ENCODE data around the gene SRGN.

Gene SRGN

DNA sequence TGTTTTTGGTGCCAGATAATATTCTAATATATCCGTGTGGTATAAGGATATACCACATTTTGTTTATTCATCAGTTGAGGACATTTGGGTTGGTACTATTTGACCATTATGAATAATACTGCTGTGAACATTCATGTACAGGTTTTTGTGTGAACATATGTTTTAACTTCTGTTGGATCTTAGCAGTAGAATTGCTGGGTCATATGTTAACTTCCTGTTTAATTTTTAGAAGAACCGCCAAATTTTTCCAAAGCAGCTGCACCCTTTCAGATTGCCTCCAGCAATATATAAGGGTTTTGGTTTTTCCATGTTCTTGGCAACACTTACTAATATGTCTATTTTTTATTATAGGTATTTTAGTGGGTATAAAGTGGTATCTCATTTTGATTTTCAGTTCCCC lies 58.9 kb downstream of the SRGN start:
- DNase-seq: no peak
- no peak overlapping the region for H3K9ac ChIP-seq (ENCODE audit: low read length)
- H3K27me3 ChIP-seq (replicated peaks; ENCODE audit: insufficient read depth, low read length): no peaks in the 10 kb centered on the region
- TF ChIP-seq EZH2 (optimal IDR thresholded peaks at IDR 0.05; ENCODE audit: low read depth, low read length) (no peak), EZH2phosphoT487 (IDR thresholded peaks at IDR 0.05; ENCODE audit: low read length) (no peak)
- TF ChIP-seq, protein P1, sequence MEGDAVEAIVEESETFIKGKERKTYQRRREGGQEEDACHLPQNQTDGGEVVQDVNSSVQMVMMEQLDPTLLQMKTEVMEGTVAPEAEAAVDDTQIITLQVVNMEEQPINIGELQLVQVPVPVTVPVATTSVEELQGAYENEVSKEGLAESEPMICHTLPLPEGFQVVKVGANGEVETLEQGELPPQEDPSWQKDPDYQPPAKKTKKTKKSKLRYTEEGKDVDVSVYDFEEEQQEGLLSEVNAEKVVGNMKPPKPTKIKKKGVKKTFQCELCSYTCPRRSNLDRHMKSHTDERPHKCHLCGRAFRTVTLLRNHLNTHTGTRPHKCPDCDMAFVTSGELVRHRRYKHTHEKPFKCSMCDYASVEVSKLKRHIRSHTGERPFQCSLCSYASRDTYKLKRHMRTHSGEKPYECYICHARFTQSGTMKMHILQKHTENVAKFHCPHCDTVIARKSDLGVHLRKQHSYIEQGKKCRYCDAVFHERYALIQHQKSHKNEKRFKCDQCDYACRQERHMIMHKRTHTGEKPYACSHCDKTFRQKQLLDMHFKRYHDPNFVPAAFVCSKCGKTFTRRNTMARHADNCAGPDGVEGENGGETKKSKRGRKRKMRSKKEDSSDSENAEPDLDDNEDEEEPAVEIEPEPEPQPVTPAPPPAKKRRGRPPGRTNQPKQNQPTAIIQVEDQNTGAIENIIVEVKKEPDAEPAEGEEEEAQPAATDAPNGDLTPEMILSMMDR (IDR thresholded peaks at IDR 0.05; ENCODE audit: low read length): no peak
- no peaks in the 10 kb centered on the region for H3K9me2 ChIP-seq (replicated peaks; ENCODE audit: insufficient read depth, low read length)
- H3K4me1 ChIP-seq (ENCODE audit: low read length): no peaks in the 10 kb centered on the region
- H3K9me3 ChIP-seq (replicated peaks; ENCODE audit: insufficient read depth, low read length): no peaks in the 10 kb centered on the region
- no peak overlapping the region for H3K4me3 ChIP-seq (ENCODE audit: low read length)
- no peak overlapping the region for H3K27ac ChIP-seq (ENCODE audit: low read length)
- H3K36me3 ChIP-seq (replicated peaks; ENCODE audit: insufficient read depth, low read length): no peaks in the 10 kb centered on the region
- no peak overlapping the region for H3K4me2 ChIP-seq (ENCODE audit: low read depth, low read length)
- H4K20me1 ChIP-seq (ENCODE audit: insufficient read depth, low read length): no peaks in the 10 kb centered on the region; the same call in 1 of the 2 replicates
- peaks cover 77% of the 10 kb centered on the region for H3K79me2 ChIP-seq (ENCODE audit: low read length)
- H2AFZ ChIP-seq (ENCODE audit: low read length): no peak overlapping the region
- H3F3A ChIP-seq (ENCODE audit: insufficient read depth, low read length): no peaks in the 10 kb centered on the region

DNA sequence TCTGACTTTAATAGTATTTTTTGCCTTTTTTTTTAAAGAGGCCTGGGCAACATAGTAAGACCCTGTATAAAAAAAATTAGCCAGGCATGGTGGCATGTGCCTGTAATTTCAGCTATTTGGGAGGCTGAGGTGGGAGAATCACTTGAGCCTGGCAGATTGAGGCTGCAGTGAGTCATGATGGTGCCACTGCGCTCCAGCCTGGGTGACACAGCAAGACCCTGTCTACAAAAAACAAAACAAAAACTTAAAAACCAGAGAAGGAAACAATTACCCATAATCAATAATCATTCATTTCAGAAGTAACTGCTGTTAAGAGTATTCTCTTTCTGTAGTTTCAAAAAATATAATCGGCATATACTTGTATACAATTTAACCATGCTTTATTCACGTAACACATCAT lies 64.1 kb downstream of the SRGN start:
- Histone ChIP-seq H3K4me3 (ENCODE audit: low read length) (no peak overlapping the region), H4K20me1 (ENCODE audit: insufficient read depth, low read length) (no peaks in the 10 kb centered on the region; the same call in 1 of the 2 replicates)

DNA sequence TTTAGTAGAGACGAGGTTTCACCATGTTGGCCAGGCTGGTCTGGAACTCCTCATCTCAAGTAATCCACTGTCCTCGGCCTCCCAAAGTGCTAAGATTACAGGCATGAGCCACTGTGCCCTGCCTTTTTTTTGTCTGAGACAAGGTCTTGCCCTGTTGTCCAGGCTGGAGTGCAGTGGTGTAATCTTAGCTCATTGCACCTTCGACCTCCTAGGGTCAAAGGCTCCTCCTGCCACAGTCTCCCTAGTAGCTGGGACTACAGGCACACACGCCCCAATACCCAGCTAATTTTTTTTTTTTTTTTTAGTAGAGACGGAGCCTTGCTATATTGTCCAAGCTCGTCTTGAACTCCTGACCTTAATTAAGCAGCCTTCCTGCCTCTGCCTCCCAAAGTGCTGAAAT lies 65.3 kb downstream of the SRGN start:
- Histone ChIP-seq H4K20me1 (ENCODE audit: insufficient read depth, low read length) (no peaks in the 10 kb centered on the region; the same call in 1 of the 2 replicates), H2AFZ (ENCODE audit: low read length) (no peak overlapping the region), H3K36me3 (replicated peaks; ENCODE audit: insufficient read depth, low read length) (no peaks in the 10 kb centered on the region), H3K9me2 (replicated peaks; ENCODE audit: insufficient read depth, low read length) (no peaks in the 10 kb centered on the region), H3K4me2 (ENCODE audit: low read depth, low read length) (no peak overlapping the region), H3K9ac (ENCODE audit: low read length) (no peak overlapping the region), H3F3A (ENCODE audit: insufficient read depth, low read length) (no peaks in the 10 kb centered on the region), H3K9me3 (replicated peaks; ENCODE audit: insufficient read depth, low read length) (no peaks in the 10 kb centered on the region), H3K27me3 (replicated peaks; ENCODE audit: insufficient read depth, low read length) (no peaks in the 10 kb centered on the region), H3K27ac (ENCODE audit: low read length) (no peak overlapping the region), H3K4me3 (ENCODE audit: low read length) (no peak overlapping the region), H3K79me2 (ENCODE audit: low read length) (peaks cover 40% of the 10 kb centered on the region), H3K4me1 (ENCODE audit: low read length) (no peaks in the 10 kb centered on the region)
- TF ChIP-seq, protein P1 (IDR thresholded peaks at IDR 0.05; ENCODE audit: low read length): no peak
- no peak for TF ChIP-seq EZH2 (optimal IDR thresholded peaks at IDR 0.05; ENCODE audit: low read depth, low read length)
- no peak for TF ChIP-seq EZH2phosphoT487 (IDR thresholded peaks at IDR 0.05; ENCODE audit: low read length)
- no peak for DNase-seq

More for the DNA sequence above, 64.1 kb downstream of the SRGN start:
- Histone ChIP-seq H3K4me1 (ENCODE audit: low read length) (no peaks in the 10 kb centered on the region), H3K79me2 (ENCODE audit: low read length) (peaks cover 47% of the 10 kb centered on the region), H3F3A (ENCODE audit: insufficient read depth, low read length) (no peaks in the 10 kb centered on the region), H2AFZ (ENCODE audit: low read length) (no peak overlapping the region), H3K36me3 (replicated peaks; ENCODE audit: insufficient read depth, low read length) (no peaks in the 10 kb centered on the region), H3K9me3 (replicated peaks; ENCODE audit: insufficient read depth, low read length) (no peaks in the 10 kb centered on the region), H3K4me2 (ENCODE audit: low read depth, low read length) (no peak overlapping the region), H3K9me2 (replicated peaks; ENCODE audit: insufficient read depth, low read length) (no peaks in the 10 kb centered on the region), H3K27ac (ENCODE audit: low read length) (no peak overlapping the region), H3K27me3 (replicated peaks; ENCODE audit: insufficient read depth, low read length) (no peaks in the 10 kb centered on the region), H3K9ac (ENCODE audit: low read length) (no peak overlapping the region)
- no peak for TF ChIP-seq EZH2phosphoT487 (IDR thresholded peaks at IDR 0.05; ENCODE audit: low read length)
- TF ChIP-seq, protein P1 (IDR thresholded peaks at IDR 0.05; ENCODE audit: low read length): no peak
- no peak for TF ChIP-seq EZH2 (optimal IDR thresholded peaks at IDR 0.05; ENCODE audit: low read depth, low read length)
- DNase-seq: no peak
